ENCODE data around the gene UNC5B. TPM values are rescaled to one million over a fixed set of nuclear protein-coding genes. Genes with fewer than 3 reads are reported as not detected.

UNC5B gene
- total RNA-seq, 1 experiment from 2014 or later = 22.0 TPM

GRCh38 chr10:71292624-71293445, 80.5 kb downstream of the UNC5B start:
- TF ChIP-seq RAD21 (IDR thresholded peaks at IDR 0.05; ENCODE audit: low read depth) (no peak), POLR2A (IDR thresholded peaks at IDR 0.05; ENCODE audit: borderline replicate concordance, extremely low read depth, insufficient read depth, insufficient read length) (no peak), REST (IDR thresholded peaks at IDR 0.05; ENCODE audit: low read depth) (no peak), POLR2AphosphoS5 (IDR thresholded peaks at IDR 0.05; ENCODE audit: low read depth, low read length) (no peak), EZH2 (IDR thresholded peaks at IDR 0.05) (no peak), ZBTB33 (IDR thresholded peaks at IDR 0.05; ENCODE audit: extremely low read depth, insufficient replicate concordance, low read length) (no peak), JUND (IDR thresholded peaks at IDR 0.05) (no peak), EGR1 (IDR thresholded peaks at IDR 0.05; ENCODE audit: low read depth) (no peak), SIN3A (IDR thresholded peaks at IDR 0.05; ENCODE audit: low read depth) (no peak), YY1 (IDR thresholded peaks at IDR 0.05; ENCODE audit: extremely low read depth, insufficient replicate concordance, low read depth, low read length) (no peak)
- TF ChIP-seq, protein P1, sequence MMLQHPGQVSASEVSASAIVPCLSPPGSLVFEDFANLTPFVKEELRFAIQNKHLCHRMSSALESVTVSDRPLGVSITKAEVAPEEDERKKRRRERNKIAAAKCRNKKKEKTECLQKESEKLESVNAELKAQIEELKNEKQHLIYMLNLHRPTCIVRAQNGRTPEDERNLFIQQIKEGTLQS (IDR thresholded peaks at IDR 0.05) = no peak
- Histone ChIP-seq H3K4me3 (replicated peaks in 1 of 2; ENCODE audit: low read depth in 1 of 2, low read length in 2 of 2) (no peak overlapping the region), H2AFZ (ENCODE audit: low read depth, low read length, poor library complexity, severe bottlenecking) (no peak overlapping the region), H3K9ac (ENCODE audit: low read length) (no peak overlapping the region), H3K4me2 (ENCODE audit: low read length) (no peak overlapping the region), H3K9me3 (ENCODE audit: control insufficient read depth in 1 of 2, insufficient read depth in 1 of 2, low read depth in 1 of 2, low read length in 2 of 2) (no peaks in the 10 kb centered on the region), H3K79me2 (ENCODE audit: insufficient read depth, low read length) (no peaks in the 10 kb centered on the region), H4K20me1 (ENCODE audit: insufficient read depth) (no peaks in the 10 kb centered on the region), H3K27ac (ENCODE audit: low read depth, low read length) (no peak overlapping the region), H3K9me2 (ENCODE audit: insufficient read depth) (no peaks in the 10 kb centered on the region), H3K27me3 (ENCODE audit: insufficient read depth, low read length) (no peaks in the 10 kb centered on the region), H3K4me1 (ENCODE audit: control insufficient read depth in 1 of 2, insufficient read depth in 2 of 2, low read length in 2 of 2) (no peaks in the 10 kb centered on the region), H3K36me3 (ENCODE audit: control insufficient read depth in 1 of 2, insufficient read depth in 2 of 2, low read length in 2 of 2) (peaks cover 0 to 9% of the 10 kb centered on the region in 2 experiments; a peak in 2 of 4 replicates)
- BruUV-seq (replicated peaks) = no TSS peak
- ATAC-seq = no peak
- POLR2A ChIA-PET = no interaction called here
- CTCF ChIA-PET = interaction anchor here (1.0 to 2.0 kb wide), 3 partner anchors 9 to 23 kb away, joined by 4 to 6 read pairs (median 5); no protein-coding TSS in a partner anchor
- DNase-seq (ENCODE audit: low read depth, low spot score) = no peak
- RAD21 ChIA-PET (ENCODE audit: low non-redundant PET in 1 of 2, low total read pairs in 2 of 2, uncharacterized antibody in 2 of 2, unreplicated experiment in 2 of 2) = no interaction called here
- intact Hi-C loops (cut with micrococcal nuclease) = no loop called here

Data from HCT116 (cell line).